NB4 (cell line): Measurements from ENCODE around the gene LILRB5.
A peak's percentile ranks its signal among the peaks of the same experiment; 100 is the strongest.
"Not testable (repeated sequence)": the region's sequence is repeated elsewhere in the genome, so short reads cannot be mapped to it uniquely, and the experiment has no call there.

Source experiments
- DNase-seq: peaks from one replicate; pipeline ENCODE4 v3.0.0; 2010; ENCODE audit warnings: low read depth
- H3K4me3 ChIP-seq: one replicate; pipeline ENCODE4 v1.5.1; 2011; ENCODE audit warnings: mild to moderate bottlenecking, low read depth, low read length, moderate library complexity
- MYC ChIP-seq: IDR thresholded peaks from 2 replicates; pipeline ENCODE4 v1.6.1; 2011; ENCODE audit warnings: low read depth, low read length
- POLR2A ChIP-seq: IDR thresholded peaks from 2 replicates; pipeline ENCODE4 v1.6.1; 2011; ENCODE audit warnings: mild to moderate bottlenecking; ENCODE audit not compliant: insufficient read length; ENCODE audit errors: extremely low read depth
- TF ChIP-seq, protein P1 (sequence below): IDR thresholded peaks from 2 replicates; pipeline ENCODE4 v1.6.1; 2011; ENCODE audit warnings: low read depth, low read length
- TF ChIP-seq, protein P2 (sequence below): IDR thresholded peaks from one replicate; pipeline ENCODE4 v1.5.1; 2012; ENCODE audit warnings: low read depth, low read length

Gene LILRB5

DNA sequence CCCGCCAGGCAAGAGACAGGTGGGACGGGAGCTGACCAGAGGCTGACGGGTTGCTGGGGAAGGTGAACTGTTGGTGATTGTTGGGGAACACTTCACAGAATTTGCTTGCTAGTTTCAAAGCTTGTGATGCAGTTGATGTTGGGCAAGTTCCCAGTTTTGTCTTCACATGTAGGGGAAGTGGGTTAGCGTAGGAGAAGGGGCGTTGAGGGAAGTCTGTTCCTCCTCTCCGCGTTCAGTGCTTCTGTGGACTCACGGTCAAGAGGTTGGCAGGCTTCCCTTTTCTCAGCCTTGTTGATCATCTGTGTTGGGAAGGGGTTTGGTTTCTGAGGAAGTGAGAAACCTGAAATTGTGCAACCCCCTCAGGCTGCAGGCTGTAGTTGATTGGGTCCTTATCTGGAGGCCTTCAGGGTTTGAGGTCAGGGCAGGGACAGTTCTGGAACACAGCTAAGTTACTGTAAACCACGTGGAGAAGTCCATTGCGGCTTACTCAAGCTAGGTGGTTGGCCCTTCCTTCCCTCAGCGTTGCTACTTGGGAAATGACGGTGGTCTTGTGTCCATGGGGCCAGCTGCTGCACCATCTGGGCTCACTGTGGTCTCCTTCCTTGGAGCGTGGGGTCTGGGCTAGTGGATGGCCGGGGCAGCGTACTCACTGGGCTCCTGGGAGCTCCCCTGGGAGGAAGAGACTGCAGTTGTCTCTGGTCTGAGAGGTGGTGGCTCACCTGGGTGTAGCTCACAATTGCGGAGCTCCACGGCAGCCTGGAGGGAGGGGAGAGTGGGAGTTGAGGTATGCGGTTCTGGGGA lies 48.9 kb downstream of the LILRB5 start:
- no peak overlapping the region for H3K4me3 ChIP-seq
- TF ChIP-seq MYC (peak; percentile 82; the same call in 1 of the 2 replicates), POLR2A (no peak)
- TF ChIP-seq, protein P1, sequence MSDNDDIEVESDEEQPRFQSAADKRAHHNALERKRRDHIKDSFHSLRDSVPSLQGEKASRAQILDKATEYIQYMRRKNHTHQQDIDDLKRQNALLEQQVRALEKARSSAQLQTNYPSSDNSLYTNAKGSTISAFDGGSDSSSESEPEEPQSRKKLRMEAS: peak; percentile 96
- TF ChIP-seq, protein P2, sequence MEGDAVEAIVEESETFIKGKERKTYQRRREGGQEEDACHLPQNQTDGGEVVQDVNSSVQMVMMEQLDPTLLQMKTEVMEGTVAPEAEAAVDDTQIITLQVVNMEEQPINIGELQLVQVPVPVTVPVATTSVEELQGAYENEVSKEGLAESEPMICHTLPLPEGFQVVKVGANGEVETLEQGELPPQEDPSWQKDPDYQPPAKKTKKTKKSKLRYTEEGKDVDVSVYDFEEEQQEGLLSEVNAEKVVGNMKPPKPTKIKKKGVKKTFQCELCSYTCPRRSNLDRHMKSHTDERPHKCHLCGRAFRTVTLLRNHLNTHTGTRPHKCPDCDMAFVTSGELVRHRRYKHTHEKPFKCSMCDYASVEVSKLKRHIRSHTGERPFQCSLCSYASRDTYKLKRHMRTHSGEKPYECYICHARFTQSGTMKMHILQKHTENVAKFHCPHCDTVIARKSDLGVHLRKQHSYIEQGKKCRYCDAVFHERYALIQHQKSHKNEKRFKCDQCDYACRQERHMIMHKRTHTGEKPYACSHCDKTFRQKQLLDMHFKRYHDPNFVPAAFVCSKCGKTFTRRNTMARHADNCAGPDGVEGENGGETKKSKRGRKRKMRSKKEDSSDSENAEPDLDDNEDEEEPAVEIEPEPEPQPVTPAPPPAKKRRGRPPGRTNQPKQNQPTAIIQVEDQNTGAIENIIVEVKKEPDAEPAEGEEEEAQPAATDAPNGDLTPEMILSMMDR: no peak
- DNase-seq: peak; percentile 98

DNA sequence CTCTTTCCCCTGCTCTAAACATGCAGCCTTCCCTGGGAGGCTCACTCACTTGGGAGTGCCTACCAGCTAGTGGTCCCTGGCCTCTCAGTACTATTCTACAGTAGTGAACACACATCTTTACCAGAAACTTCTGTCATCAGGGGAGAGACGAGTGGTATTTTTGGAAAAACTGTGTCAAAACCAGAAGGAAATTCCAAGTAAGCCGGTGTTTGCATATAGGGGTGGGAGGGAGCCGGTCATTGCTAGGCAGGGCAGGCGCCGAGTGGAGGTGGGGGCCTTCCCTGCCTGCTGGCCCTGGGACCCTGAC lies 49.4 kb downstream of the LILRB5 start:
- DNase-seq: no peak
- TF ChIP-seq, protein P1: no peak
- TF ChIP-seq POLR2A (no peak), MYC (no peak)
- TF ChIP-seq, protein P2: no peak
- no peak overlapping the region for H3K4me3 ChIP-seq

DNA sequence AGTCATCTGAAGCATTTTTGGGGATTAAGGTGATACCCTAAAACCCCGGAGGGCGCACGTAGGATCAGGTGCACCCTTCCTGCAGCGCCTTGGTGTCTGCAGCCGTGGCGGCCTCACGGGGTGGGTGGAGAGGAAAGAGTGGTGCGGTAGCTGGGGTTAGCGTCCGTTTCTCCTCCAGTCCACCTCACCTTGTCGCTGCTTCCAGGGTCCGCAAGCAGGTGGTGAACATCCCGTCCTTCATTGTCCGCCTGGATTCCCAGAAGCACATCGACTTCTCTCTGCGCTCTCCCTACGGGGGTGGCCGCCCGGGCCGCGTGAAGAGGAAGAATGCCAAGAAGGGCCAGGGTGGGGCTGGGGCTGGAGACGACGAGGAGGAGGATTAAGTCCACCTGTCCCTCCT lies 49.9 kb downstream of the LILRB5 start:
- not testable (repeated sequence) for DNase-seq, H3K4me3 ChIP-seq

DNA sequence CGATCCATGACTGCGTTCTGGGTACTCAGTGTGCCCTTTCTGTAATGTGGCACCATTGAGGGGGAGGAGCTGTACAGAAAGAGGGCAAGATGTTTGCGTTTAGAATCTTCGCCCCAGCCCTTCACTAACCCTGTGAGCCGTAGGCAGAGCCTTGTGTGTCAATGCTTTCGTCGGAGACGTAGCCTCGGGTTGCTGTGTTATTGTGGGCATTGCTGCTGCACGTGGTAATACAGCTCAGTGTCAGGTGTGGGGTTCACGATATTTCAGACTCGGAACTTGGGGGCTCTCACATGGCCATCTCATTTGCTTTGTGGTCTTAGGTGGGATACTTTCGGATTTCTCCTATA lies 50.3 kb downstream of the LILRB5 start:
- TF ChIP-seq, protein P2: no peak
- TF ChIP-seq, protein P1: no peak
- no peak for TF ChIP-seq MYC
- TF ChIP-seq POLR2A: no peak
- no peak for DNase-seq
- H3K4me3 ChIP-seq: no peak overlapping the region

DNA sequence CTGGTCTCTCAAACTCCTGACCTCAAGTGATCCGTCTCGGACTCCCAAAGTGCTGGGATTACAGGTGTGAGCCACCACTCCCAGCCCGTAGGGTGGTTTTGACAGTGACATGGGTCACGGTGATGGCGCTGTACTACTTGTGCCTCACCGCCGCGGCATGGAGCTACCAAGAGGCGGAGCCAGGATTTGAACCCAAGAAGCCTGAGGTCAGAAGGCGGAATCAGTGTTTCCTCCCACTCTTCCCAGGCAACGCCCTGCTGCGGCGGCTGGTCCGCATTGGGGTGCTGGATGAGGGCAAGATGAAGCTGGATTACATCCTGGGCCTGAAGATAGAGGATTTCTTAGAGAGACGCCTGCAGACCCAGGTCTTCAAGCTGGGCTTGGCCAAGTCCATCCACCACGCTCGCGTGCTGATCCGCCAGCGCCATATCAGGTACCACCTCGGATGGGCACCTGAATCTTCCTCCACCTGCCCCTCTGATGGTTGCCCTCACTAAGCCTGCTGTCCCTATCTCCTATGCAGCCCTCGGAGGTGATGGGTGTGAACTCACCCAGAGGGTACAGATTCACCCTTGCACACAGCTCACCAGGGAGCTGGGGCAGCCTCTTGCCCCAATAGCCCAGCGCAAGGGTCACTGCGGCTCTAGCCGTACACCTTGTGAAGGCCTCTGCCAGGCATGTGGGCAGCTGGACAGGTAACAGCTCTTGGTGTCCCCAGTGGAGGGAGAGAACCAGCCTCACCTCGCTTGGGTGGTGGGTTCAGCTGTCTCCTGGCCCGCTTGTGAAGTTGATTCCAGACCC lies 50.8 kb downstream of the LILRB5 start:
- no peak for DNase-seq
- TF ChIP-seq, protein P2: no peak
- TF ChIP-seq POLR2A (no peak), MYC (no peak)
- TF ChIP-seq, protein P1: no peak
- no peak overlapping the region for H3K4me3 ChIP-seq

DNA sequence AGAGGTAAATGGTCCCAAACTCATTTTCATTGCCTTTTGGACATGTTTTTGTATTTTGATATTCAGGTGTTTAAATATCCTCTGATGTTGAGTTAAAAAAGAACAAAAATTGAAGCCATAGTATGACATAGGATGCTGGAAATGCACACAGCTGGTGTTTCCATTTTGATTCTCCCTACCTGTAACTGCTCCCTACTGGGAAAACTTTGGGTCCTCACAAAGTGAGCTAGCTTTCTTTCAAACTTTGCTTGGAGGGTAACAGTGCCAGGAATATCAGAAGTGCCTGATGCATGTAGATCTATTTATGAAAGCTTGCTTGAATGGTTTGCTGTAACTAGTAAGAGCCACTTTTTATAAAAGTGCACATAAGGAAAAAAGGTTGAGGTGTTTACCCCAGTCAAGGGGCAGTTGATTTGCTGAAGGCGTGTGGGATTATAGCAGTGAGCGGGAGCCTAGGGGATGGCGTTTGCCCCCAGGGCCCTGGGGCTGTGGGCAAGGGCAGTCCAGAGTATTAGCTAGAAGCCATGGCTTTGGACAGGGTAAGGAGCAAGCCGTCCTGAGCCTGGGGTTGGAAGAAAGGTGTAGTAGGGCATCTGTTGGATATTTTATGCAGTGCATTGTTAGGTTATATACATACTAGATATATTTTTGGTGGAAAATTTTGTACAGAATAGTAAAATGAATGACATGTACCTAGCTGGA lies 52.2 kb downstream of the LILRB5 start:
- H3K4me3 ChIP-seq: peak overlapping the region; percentile 32
- no peak for DNase-seq
- TF ChIP-seq, protein P2: no peak
- TF ChIP-seq MYC (no peak), POLR2A (no peak)
- TF ChIP-seq, protein P1: no peak
